Epithelial cell of proximal tubule (primary cell): ENCODE results near the gene MEDAG. TPM values are rescaled to one million over a fixed set of nuclear protein-coding genes. Genes with fewer than 3 reads are reported as not detected.

Source experiments
- DNase-seq: peaks from one replicate; pipeline ENCODE4 v3.0.0-alpha.2; 2011; ENCODE audit warnings: low read depth
- H3K4me3 ChIP-seq: 2 replicates; pipeline ENCODE4 v1.5.1; 2011; ENCODE audit warnings: low read depth, mild to moderate bottlenecking, low read length
- CTCF ChIP-seq: conservative IDR thresholded peaks from 2 replicates; pipeline ENCODE4 v1.5.1; 2012; ENCODE audit warnings: low read depth, mild to moderate bottlenecking, low read length
- total RNA-seq: library from RNA; depleted of rRNA; stranded (reverse); fragments of >200 nt; gene quantifications from 2 replicates; pipeline ENCODE4 v1.2.3, GENCODE V29; 2015

The MEDAG gene
- total RNA-seq, 1 donor from 2014 or later = 0.17 TPM

DNA sequence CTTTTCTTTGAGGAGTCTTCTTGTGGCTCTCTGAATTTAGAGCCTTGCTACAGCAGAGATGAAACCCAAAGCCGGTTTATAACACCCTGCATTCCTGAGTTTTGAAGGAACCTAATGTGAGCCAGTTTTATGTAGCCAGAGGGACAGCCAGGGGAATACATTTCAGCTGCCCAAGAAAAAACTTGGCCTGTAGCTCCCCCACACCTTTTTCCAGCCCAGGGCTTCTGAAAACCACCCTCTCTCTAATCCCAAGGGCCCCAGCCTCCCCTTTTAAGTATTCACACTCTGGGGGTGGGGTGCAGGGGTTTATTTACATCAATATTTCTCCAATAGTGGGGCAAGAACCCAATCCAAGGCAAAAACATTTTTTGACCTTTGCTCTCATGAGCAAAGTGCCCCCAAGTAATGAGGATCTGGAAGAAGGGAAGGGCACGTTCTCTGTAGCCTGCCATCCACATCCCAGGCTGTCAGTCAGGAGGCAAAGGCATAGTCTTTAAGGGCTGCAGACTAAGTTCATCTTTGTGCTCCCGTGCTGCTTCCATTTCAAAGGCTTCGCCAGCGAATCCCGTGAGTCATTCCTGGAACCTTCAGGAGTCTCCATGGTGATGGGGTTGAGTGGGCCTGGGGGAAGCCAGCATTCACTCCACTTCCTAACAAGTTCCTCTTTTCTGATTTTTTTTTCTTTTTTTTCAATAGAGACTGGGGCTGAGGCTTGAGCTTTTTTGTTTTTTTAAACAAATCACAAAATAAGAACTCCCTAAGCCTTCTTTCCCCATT, 33.2 kb upstream of the MEDAG start:
- TF ChIP-seq CTCF = no peak
- peak; percentile 32 for DNase-seq
- no peak overlapping the region for H3K4me3 ChIP-seq

DNA sequence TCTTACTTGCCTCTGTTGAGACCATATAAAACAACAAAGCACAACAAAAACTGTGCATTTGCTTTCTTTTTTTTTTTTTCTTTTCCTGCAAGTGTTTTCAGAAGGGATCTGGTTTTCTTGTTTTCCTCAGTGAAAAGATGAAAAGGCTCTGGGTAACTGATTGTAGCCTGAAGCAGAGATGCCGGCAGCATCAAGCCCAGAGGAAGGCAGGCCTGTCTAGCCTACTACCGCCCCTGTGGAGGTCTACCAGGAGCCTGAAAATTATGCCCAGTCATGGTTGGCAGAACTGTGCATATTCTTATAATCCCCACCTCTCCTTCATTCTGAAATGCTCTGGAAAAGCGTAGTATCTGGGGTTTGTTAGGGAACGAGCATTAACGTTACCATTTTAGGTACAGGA, 32.6 kb upstream of the MEDAG start:
- no peak for DNase-seq
- no peak for TF ChIP-seq CTCF
- H3K4me3 ChIP-seq = no peak overlapping the region

DNA sequence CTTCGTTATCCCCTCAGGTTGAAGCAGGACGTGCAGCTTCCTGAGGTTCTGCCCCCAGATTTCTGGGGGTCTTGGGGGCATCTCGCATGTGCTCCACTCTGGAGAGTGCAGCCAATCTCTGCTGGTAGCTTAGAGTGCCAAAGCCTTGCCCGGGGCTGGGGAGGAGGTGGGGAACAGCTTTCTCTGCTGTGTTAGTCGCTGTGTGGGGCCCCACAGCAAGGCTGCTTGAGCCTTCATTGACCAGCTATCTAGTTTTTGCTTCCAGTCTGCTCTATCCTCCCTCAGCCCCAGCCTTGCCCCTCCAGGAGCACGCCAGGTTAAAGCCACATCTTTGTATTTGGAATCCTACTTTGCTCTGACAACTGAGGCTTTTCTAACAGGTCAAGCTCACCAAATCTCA, 32.0 kb upstream of the MEDAG start:
- no peak for TF ChIP-seq CTCF
- no peak for DNase-seq

DNA sequence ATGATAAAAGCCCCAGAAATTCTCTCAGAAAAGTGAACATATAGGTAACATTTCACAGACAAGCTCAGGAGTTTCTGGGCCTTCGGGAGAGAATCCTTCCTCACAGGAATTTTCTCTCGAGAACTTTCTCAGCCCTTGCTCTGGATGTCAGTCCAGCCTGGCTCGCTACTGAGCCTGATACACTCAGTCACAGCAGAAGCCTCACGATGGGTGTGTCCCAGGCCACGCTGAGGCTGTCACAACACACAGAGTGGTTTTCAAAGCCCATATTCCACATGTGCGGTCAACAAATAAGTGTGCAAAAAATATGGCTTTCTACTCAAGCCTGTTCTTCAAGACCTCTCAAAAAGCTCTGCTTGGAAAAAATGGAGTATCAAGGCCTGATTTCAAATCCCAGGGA, 31.5 kb upstream of the MEDAG start:
- no peak overlapping the region for H3K4me3 ChIP-seq
- TF ChIP-seq CTCF = no peak
- DNase-seq = no peak

More for the DNA sequence above, 32.0 kb upstream of the MEDAG start:
- H3K4me3 ChIP-seq = no peak overlapping the region

GRCh38 chr13:30877335-30877734, 28.7 kb upstream of the MEDAG start:
- no peak for DNase-seq
- TF ChIP-seq CTCF = no peak
- H3K4me3 ChIP-seq = no peak overlapping the region

GRCh38 chr13:30880151-30880855, 25.8 kb upstream of the MEDAG start:
- H3K4me3 ChIP-seq = no peak overlapping the region
- no peak for TF ChIP-seq CTCF
- no peak for DNase-seq

DNA sequence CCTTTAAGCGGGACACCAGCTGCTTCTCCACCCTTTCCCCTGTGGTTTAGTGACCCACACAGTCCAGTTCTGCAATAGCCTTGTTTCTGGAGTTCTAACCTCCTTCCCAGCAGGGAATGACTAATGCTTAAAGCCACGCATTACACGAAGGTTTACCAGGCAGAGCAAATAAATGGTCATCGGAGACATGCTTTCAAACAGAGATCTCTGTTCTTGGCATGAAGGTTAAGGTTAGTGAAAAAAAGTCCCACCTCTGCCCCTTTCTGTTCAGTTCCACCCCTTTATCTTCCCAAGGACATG, 25.3 kb upstream of the MEDAG start:
- TF ChIP-seq CTCF = no peak
- peak; percentile 78 for DNase-seq

More for the DNA sequence above, 25.3 kb upstream of the MEDAG start:
- H3K4me3 ChIP-seq = no peak overlapping the region
